Mucosa of descending colon (tissue), 3 donors: ENCODE results near the gene CTSG. TPM values are rescaled to one million over a fixed set of nuclear protein-coding genes. Genes with fewer than 3 reads are reported as not detected.
"Not testable (repeated sequence)": the region's sequence is repeated elsewhere in the genome, so short reads cannot be mapped to it uniquely, and the experiment has no call there.

Experiments
- ATAC-seq: fragments of 200-7000 bp; cut with Tn5 transposase; one replicate; pipeline ENCODE4 v1.9.1; 2020; ENCODE audit warnings: mild to moderate bottlenecking, moderate library complexity
- DNase-seq, 3 donors: peaks; one replicate each; pipeline ENCODE4 v3.0.0-alpha.2; 2020
- H3K36me3 ChIP-seq: fragments of 200-600 bp; one replicate; pipeline ENCODE4 v1.8.0; 2021; ENCODE audit warnings: low read depth, mild to moderate bottlenecking
- H3K4me1 ChIP-seq: fragments of 200-600 bp; one replicate; pipeline ENCODE4 v1.8.0; 2021; ENCODE audit warnings: low read depth, mild to moderate bottlenecking
- H3K4me3 ChIP-seq: fragments of 200-600 bp; one replicate; pipeline ENCODE4 v1.8.0; 2021; ENCODE audit warnings: mild to moderate bottlenecking
- H3K9me3 ChIP-seq: fragments of 200-600 bp; one replicate; pipeline ENCODE4 v1.8.0; 2021; ENCODE audit warnings: mild to moderate bottlenecking
- CTCF ChIP-seq: fragments of 200-600 bp; IDR thresholded peaks from one replicate; pipeline ENCODE4 v1.8.0; 2022; ENCODE audit warnings: antibody characterized with exemption, mild to moderate bottlenecking
- intact Hi-C, 2 donors: fragments of 100-400 bp; cut with DNase I in 1 of 2; cut with micrococcal nuclease in 1 of 2; formaldehyde crosslinking; loops; one replicate each; pipeline versions ENCODE4 v1.11.0 to v1.11.1; 2022; cut with DNase I, micrococcal nuclease
- total RNA-seq, 3 donors: library from RNA; stranded (reverse); fragmentation: NEBNext Ultra II Directional in 2 of 3; extraction: Animal tissue kit (Norgen Biotek cat#: 25700) in 2 of 3; gene quantifications; one replicate each; pipeline versions ENCODE4 v1.2.1 to v1.2.4, GENCODE V29; 2021 to 2023
- donor health status: DM: no; HTN: no; CAD: no; lungs with moderate emphysema.
- donor health status: DM: no; HTN: no; CAD: no.
- donor health status: DM: no; HTN: yes; CAD: no.

CTSG gene
- total RNA-seq, 3 donors from 2014 or later: 2.9 to 9.1 TPM; not detected in 1

- intact Hi-C loops: no loop called here
- ATAC-seq (no peak), DNase-seq (no peak)
- Histone ChIP-seq H3K4me1 (no peaks in the 10 kb centered on the region), H3K4me3 (no peak overlapping the region), H3K9me3 (peaks cover 14% of the 10 kb centered on the region), H3K36me3 (no peaks in the 10 kb centered on the region)
- no peak for TF ChIP-seq CTCF
Measured at GRCh38 chr14:24595073-24595808, 19.2 kb upstream of the CTSG start.

DNA sequence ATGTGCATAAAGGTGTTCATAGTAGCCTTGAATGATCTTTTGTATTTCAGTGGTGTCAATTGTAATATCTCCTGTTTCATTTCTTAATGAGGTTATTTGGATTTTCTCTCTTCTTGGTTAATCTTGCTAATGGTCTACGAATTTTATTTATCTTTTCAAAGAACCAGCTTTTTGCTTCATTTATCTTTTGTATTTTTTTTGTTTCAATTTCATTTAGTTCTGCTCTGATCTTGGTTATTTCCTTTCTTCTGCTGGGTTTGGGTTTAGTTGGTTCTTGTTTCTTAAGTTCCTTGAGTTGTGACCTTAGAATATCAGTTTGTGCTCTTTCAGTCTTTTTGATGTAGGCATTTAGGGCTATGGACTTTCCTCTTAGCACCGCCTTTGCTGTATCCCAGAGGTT, 15.0 kb upstream of the CTSG start:
- H3K4me3 ChIP-seq, H3K4me1 ChIP-seq, ATAC-seq, H3K36me3 ChIP-seq, DNase-seq, intact Hi-C loops: not testable (repeated sequence)
- peaks cover 11% of the 10 kb centered on the region for H3K9me3 ChIP-seq

GRCh38 chr14:24584402-24584801, 8.4 kb upstream of the CTSG start:
- intact Hi-C loops, H3K36me3 ChIP-seq, DNase-seq, H3K9me3 ChIP-seq, H3K4me1 ChIP-seq, ATAC-seq, H3K4me3 ChIP-seq: not testable (repeated sequence)

DNA sequence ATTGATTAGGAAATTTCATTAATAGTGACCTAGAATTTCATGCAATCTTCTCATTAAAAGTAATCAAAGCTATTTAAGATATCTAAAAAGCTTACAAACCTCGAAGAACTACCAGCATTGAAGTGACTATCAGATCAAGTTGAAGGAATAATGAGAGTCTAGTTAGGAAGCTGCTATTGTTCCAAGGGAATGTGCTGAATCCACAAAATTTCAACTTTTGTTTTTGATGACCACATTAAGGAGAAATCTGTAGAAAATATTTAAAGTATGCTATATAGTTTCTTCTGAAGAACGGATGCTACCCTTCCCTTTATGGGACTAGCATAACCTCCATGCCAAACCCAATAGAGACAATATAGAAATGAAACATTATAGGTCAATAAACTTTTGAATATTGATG, 2.5 kb upstream of the CTSG start:
- no peak for TF ChIP-seq CTCF
- H3K4me1 ChIP-seq: no peaks in the 10 kb centered on the region
- intact Hi-C loops: no loop called here
- no peaks in the 10 kb centered on the region for H3K9me3 ChIP-seq
- ATAC-seq: no peak
- no peak overlapping the region for H3K4me3 ChIP-seq
- DNase-seq: no peak
- no peaks in the 10 kb centered on the region for H3K36me3 ChIP-seq

- intact Hi-C loops: no loop called here
- DNase-seq (no peak), ATAC-seq (no peak)
- H3K36me3 ChIP-seq: no peaks in the 10 kb centered on the region
- H3K9me3 ChIP-seq: no peaks in the 10 kb centered on the region
- no peak for TF ChIP-seq CTCF
- no peak overlapping the region for H3K4me3 ChIP-seq
- H3K4me1 ChIP-seq: no peaks in the 10 kb centered on the region
Measured at GRCh38 chr14:24576771-24577170, 721 bp upstream of the CTSG start.

DNA sequence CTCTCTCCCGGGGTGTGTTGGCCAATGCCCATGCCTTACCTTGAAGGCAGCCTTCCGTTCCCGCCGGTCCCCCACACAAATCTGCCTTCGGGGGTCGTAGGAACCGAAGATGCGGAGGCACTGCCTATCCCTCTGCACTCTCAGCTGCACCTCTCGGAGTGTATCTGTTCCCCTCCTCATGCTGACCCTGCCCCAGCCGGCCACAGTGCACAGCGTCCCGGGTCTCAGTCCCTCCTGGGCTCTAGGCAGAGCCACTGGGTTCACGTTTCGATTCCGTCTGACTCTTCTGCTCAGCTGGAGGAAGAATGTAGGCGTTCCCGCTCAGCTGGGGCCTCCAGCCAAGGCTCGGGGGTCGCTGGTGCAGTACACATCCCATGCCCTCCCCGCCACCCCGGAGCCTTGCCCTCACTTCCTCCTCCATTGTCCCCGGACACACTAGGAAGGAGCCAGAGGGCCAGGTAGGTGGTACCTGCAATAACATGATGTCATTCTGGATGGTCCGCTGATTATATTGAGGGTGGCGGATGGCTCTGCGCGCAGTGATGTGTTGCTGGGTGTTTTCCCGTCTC, 1.8 kb downstream of the CTSG start:
- no peak for TF ChIP-seq CTCF
- H3K4me3 ChIP-seq: no peak overlapping the region
- no peaks in the 10 kb centered on the region for H3K4me1 ChIP-seq
- no peaks in the 10 kb centered on the region for H3K9me3 ChIP-seq
- H3K36me3 ChIP-seq: no peaks in the 10 kb centered on the region
- ATAC-seq: no peak
- intact Hi-C loops: no loop called here
- peak in 1 of 3 donors; percentile 35 for DNase-seq
